Measurements from ENCODE around the gene MACIR.

DNA sequence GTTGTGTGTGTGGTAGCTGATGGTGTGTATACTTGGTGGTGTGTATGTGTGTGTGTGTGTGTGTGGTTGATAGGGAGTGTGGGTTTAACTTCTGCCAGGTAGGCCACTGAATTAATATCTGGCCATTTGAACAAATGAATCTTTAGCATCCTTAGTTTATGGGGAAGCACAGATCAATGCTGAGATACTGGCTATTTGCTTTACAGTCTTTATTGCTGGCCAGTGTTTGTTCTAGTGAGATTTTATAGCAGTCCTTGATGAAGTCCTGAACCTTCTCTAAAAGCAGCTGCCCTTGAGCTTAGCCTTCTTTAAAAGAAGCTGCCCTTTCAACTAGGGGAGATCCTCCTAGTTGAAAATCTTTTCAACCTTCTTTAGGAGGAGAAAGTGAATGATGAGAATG lies 69.3 kb downstream of the MACIR start:
- TF ChIP-seq HNRNPLL (IDR thresholded peaks at IDR 0.05; ENCODE audit: low read depth, low read length, poor library complexity, severe bottlenecking) (no peak), RBM14 (IDR thresholded peaks at IDR 0.05; ENCODE audit: borderline replicate concordance, insufficient read depth, low read depth, low read length) (no peak), SETDB1 (IDR thresholded peaks at IDR 0.05; ENCODE audit: low read length) (no peak)
- TF ChIP-seq, protein P1, sequence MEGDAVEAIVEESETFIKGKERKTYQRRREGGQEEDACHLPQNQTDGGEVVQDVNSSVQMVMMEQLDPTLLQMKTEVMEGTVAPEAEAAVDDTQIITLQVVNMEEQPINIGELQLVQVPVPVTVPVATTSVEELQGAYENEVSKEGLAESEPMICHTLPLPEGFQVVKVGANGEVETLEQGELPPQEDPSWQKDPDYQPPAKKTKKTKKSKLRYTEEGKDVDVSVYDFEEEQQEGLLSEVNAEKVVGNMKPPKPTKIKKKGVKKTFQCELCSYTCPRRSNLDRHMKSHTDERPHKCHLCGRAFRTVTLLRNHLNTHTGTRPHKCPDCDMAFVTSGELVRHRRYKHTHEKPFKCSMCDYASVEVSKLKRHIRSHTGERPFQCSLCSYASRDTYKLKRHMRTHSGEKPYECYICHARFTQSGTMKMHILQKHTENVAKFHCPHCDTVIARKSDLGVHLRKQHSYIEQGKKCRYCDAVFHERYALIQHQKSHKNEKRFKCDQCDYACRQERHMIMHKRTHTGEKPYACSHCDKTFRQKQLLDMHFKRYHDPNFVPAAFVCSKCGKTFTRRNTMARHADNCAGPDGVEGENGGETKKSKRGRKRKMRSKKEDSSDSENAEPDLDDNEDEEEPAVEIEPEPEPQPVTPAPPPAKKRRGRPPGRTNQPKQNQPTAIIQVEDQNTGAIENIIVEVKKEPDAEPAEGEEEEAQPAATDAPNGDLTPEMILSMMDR (IDR thresholded peaks at IDR 0.05 in 2 of 3, conservative IDR thresholded peaks at IDR 0.05 in 1 of 3; ENCODE audit: insufficient read depth in 2 of 3, low read depth in 1 of 3, low read length in 3 of 3), result no peak
- TF ChIP-seq, protein P2, sequence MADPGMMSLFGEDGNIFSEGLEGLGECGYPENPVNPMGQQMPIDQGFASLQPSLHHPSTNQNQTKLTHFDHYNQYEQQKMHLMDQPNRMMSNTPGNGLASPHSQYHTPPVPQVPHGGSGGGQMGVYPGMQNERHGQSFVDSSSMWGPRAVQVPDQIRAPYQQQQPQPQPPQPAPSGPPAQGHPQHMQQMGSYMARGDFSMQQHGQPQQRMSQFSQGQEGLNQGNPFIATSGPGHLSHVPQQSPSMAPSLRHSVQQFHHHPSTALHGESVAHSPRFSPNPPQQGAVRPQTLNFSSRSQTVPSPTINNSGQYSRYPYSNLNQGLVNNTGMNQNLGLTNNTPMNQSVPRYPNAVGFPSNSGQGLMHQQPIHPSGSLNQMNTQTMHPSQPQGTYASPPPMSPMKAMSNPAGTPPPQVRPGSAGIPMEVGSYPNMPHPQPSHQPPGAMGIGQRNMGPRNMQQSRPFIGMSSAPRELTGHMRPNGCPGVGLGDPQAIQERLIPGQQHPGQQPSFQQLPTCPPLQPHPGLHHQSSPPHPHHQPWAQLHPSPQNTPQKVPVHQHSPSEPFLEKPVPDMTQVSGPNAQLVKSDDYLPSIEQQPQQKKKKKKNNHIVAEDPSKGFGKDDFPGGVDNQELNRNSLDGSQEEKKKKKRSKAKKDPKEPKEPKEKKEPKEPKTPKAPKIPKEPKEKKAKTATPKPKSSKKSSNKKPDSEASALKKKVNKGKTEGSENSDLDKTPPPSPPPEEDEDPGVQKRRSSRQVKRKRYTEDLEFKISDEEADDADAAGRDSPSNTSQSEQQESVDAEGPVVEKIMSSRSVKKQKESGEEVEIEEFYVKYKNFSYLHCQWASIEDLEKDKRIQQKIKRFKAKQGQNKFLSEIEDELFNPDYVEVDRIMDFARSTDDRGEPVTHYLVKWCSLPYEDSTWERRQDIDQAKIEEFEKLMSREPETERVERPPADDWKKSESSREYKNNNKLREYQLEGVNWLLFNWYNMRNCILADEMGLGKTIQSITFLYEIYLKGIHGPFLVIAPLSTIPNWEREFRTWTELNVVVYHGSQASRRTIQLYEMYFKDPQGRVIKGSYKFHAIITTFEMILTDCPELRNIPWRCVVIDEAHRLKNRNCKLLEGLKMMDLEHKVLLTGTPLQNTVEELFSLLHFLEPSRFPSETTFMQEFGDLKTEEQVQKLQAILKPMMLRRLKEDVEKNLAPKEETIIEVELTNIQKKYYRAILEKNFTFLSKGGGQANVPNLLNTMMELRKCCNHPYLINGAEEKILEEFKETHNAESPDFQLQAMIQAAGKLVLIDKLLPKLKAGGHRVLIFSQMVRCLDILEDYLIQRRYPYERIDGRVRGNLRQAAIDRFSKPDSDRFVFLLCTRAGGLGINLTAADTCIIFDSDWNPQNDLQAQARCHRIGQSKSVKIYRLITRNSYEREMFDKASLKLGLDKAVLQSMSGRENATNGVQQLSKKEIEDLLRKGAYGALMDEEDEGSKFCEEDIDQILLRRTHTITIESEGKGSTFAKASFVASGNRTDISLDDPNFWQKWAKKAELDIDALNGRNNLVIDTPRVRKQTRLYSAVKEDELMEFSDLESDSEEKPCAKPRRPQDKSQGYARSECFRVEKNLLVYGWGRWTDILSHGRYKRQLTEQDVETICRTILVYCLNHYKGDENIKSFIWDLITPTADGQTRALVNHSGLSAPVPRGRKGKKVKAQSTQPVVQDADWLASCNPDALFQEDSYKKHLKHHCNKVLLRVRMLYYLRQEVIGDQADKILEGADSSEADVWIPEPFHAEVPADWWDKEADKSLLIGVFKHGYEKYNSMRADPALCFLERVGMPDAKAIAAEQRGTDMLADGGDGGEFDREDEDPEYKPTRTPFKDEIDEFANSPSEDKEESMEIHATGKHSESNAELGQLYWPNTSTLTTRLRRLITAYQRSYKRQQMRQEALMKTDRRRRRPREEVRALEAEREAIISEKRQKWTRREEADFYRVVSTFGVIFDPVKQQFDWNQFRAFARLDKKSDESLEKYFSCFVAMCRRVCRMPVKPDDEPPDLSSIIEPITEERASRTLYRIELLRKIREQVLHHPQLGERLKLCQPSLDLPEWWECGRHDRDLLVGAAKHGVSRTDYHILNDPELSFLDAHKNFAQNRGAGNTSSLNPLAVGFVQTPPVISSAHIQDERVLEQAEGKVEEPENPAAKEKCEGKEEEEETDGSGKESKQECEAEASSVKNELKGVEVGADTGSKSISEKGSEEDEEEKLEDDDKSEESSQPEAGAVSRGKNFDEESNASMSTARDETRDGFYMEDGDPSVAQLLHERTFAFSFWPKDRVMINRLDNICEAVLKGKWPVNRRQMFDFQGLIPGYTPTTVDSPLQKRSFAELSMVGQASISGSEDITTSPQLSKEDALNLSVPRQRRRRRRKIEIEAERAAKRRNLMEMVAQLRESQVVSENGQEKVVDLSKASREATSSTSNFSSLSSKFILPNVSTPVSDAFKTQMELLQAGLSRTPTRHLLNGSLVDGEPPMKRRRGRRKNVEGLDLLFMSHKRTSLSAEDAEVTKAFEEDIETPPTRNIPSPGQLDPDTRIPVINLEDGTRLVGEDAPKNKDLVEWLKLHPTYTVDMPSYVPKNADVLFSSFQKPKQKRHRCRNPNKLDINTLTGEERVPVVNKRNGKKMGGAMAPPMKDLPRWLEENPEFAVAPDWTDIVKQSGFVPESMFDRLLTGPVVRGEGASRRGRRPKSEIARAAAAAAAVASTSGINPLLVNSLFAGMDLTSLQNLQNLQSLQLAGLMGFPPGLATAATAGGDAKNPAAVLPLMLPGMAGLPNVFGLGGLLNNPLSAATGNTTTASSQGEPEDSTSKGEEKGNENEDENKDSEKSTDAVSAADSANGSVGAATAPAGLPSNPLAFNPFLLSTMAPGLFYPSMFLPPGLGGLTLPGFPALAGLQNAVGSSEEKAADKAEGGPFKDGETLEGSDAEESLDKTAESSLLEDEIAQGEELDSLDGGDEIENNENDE (IDR thresholded peaks at IDR 0.05; ENCODE audit: low read depth, low read length), result no peak
- TF ChIP-seq, protein P3, sequence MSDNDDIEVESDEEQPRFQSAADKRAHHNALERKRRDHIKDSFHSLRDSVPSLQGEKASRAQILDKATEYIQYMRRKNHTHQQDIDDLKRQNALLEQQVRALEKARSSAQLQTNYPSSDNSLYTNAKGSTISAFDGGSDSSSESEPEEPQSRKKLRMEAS (CRISPR knock-in tag; IDR thresholded peaks at IDR 0.05), result no peak
- TF ChIP-seq, protein P4, sequence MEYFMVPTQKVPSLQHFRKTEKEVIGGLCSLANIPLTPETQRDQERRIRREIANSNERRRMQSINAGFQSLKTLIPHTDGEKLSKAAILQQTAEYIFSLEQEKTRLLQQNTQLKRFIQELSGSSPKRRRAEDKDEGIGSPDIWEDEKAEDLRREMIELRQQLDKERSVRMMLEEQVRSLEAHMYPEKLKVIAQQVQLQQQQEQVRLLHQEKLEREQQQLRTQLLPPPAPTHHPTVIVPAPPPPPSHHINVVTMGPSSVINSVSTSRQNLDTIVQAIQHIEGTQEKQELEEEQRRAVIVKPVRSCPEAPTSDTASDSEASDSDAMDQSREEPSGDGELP (CRISPR knock-in tag; IDR thresholded peaks at IDR 0.05; ENCODE audit: borderline replicate concordance), result no peak
- TF ChIP-seq, protein P5, sequence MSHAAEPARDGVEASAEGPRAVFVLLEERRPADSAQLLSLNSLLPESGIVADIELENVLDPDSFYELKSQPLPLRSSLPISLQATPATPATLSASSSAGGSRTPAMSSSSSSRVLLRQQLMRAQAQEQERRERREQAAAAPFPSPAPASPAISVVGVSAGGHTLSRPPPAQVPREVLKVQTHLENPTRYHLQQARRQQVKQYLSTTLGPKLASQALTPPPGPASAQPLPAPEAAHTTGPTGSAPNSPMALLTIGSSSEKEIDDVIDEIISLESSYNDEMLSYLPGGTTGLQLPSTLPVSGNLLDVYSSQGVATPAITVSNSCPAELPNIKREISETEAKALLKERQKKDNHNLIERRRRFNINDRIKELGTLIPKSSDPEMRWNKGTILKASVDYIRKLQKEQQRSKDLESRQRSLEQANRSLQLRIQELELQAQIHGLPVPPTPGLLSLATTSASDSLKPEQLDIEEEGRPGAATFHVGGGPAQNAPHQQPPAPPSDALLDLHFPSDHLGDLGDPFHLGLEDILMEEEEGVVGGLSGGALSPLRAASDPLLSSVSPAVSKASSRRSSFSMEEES (CRISPR knock-in tag; IDR thresholded peaks at IDR 0.05), result no peak
